ENCODE results near the gene PPIL4. TPM values are rescaled to one million over a fixed set of nuclear protein-coding genes. Genes with fewer than 3 reads are reported as not detected.

Gene PPIL4
- total and polyA plus RNA-seq, 2 of the 13 experiments (the other 11 are each of a cell fraction or from before 2014, with no cell fraction given), result 5.5 to 46.0 TPM

GRCh38 chr6:149566410-149567193 lies 20.8 kb upstream of the PPIL4 start (continued):
- TF ChIP-seq SNAPC4 (CRISPR knock-in tag; IDR thresholded peaks at IDR 0.05), result peak; percentile 73
- TF ChIP-seq, protein P1, sequence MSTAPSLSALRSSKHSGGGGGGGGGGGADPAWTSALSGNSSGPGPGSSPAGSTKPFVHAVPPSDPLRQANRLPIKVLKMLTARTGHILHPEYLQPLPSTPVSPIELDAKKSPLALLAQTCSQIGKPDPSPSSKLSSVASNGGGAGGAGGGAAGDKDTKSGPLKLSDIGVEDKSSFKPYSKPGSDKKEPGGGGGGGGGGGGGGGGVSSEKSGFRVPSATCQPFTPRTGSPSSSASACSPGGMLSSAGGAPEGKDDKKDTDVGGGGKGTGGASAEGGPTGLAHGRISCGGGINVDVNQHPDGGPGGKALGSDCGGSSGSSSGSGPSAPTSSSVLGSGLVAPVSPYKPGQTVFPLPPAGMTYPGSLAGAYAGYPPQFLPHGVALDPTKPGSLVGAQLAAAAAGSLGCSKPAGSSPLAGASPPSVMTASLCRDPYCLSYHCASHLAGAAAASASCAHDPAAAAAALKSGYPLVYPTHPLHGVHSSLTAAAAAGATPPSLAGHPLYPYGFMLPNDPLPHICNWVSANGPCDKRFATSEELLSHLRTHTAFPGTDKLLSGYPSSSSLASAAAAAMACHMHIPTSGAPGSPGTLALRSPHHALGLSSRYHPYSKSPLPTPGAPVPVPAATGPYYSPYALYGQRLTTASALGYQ (CRISPR knock-in tag; IDR thresholded peaks at IDR 0.05), result no peak; the same call in 1 of the 2 replicates
- TF ChIP-seq ZNF782 (CRISPR knock-in tag; IDR thresholded peaks at IDR 0.05; ENCODE audit: borderline replicate concordance), result peak; percentile 82
- no peak for TF ChIP-seq ZKSCAN1 (IDR thresholded peaks at IDR 0.05; ENCODE audit: low read length)
- peak; percentile 34; the same call in 1 of the 2 replicates for TF ChIP-seq SPEN (CRISPR knock-in tag; IDR thresholded peaks at IDR 0.05; ENCODE audit: low read depth)
- TF ChIP-seq ZNF234 (CRISPR knock-in tag; conservative IDR thresholded peaks at IDR 0.05), result no peak
- 0 out of 2 replicates have a peak, but pooled peaks have one; percentile 25 for TF ChIP-seq SNAPC5 (CRISPR knock-in tag; IDR thresholded peaks at IDR 0.05; ENCODE audit: borderline replicate concordance)
- no peak for TF ChIP-seq ARNT (IDR thresholded peaks at IDR 0.05)
- TF ChIP-seq KLF9 (CRISPR knock-in tag; IDR thresholded peaks at IDR 0.05; ENCODE audit: low read depth), result no peak
- 0 out of 2 replicates have a peak, but pooled peaks have one; percentile 1 for TF ChIP-seq ZNF263 (CRISPR knock-in tag; IDR thresholded peaks at IDR 0.05)
- TF ChIP-seq AHR (CRISPR knock-in tag; IDR thresholded peaks at IDR 0.05), result no peak; the same call in 1 of the 2 replicates
- no peak for TF ChIP-seq ZBTB40 (IDR thresholded peaks at IDR 0.05)
- TF ChIP-seq ZBTB40 (CRISPR knock-in tag; IDR thresholded peaks at IDR 0.05), result peak; percentile 88
